ENCODE measurements around the gene FOXP4. TPM values are rescaled to one million over a fixed set of nuclear protein-coding genes. Genes with fewer than 3 reads are reported as not detected.

FOXP4 gene
- total RNA-seq, 1 donor from 2014 or later = 27.9 TPM

- Mint-ChIP-seq H3K27ac (ENCODE audit: unreplicated experiment) (peak overlapping the region; percentile 96), H3K4me1 (ENCODE audit: low read depth, unreplicated experiment) (peaks cover 46% of the 10 kb centered on the region), H3K4me3 (ENCODE audit: unreplicated experiment) (peak overlapping the region; percentile 73), H3K36me3 (ENCODE audit: unreplicated experiment) (no peaks in the 10 kb centered on the region), H3K27me3 (ENCODE audit: unreplicated experiment) (peaks cover 14% of the 10 kb centered on the region), H3K9me3 (ENCODE audit: unreplicated experiment) (peaks cover 7% of the 10 kb centered on the region)
- no peak for TF ChIP-seq CTCF (IDR thresholded peaks at IDR 0.05; ENCODE audit: partially characterized antibody, unreplicated experiment)
- DNase-seq = peak; percentile 66
Observed at GRCh38 chr6:41578217-41579087, 32.3 kb downstream of the FOXP4 start.

DNA sequence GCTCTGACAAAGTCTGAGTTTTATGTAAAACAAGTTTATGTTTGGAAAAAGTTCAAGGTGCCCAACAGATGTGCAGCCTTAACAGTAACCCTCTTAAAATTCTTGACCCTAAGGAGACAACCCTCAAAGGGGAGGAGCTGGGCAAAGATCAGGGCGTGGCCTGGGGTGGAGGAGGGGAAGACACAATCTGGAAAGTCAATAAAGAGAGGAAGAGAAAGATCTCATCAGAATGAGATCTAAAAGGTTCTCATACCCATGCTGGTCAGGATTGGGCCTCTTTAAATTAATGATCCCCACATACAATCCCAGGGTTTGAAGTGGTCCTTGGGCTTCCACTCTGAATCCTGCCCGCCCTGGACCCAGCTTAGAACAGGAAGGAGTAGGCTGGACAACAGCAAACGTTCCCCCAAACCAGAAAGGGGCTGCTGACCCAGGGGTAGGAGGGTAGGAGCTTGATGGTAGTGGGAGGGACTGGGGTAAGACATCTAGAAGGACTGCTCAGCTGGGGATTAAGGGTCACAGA is 33.0 kb downstream of the FOXP4 start:
- no peak for TF ChIP-seq CTCF (IDR thresholded peaks at IDR 0.05; ENCODE audit: partially characterized antibody, unreplicated experiment)
- peaks cover 14% of the 10 kb centered on the region for H3K27me3 Mint-ChIP-seq (ENCODE audit: unreplicated experiment)
- peak overlapping the region; percentile 96 for H3K27ac Mint-ChIP-seq (ENCODE audit: unreplicated experiment)
- peak overlapping the region; percentile 55 for H3K4me3 Mint-ChIP-seq (ENCODE audit: unreplicated experiment)
- peaks cover 45% of the 10 kb centered on the region for H3K4me1 Mint-ChIP-seq (ENCODE audit: low read depth, unreplicated experiment)
- H3K9me3 Mint-ChIP-seq (ENCODE audit: unreplicated experiment) = peaks cover 7% of the 10 kb centered on the region
- DNase-seq = no peak
- H3K36me3 Mint-ChIP-seq (ENCODE audit: unreplicated experiment) = no peaks in the 10 kb centered on the region

DNA sequence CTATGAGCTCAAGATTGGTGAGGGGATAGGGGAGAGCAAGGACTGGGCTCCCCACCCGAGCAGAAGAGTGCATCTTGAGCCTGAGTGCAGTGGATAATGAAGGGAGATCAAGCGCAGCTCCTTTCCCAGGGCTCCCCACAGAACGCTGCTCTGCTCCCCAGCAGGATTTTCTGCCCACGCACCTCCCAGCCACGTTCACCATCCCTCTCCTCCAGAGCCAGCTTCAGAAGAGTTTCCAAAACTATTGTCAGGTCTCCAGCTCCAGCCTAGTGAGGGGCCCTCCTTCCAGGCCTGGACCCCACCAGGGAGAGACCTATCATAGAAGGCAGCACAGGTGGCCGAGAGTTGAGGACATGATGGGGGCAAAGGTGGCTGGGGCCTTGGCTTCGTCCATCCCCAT is 34.5 kb downstream of the FOXP4 start:
- H3K4me3 Mint-ChIP-seq (ENCODE audit: unreplicated experiment) = no peak overlapping the region

GRCh38 chr6:41581381-41581991 is 35.3 kb downstream of the FOXP4 start:
- H3K36me3 Mint-ChIP-seq (ENCODE audit: unreplicated experiment) = no peaks in the 10 kb centered on the region
- H3K9me3 Mint-ChIP-seq (ENCODE audit: unreplicated experiment) = peaks cover 10% of the 10 kb centered on the region
- no peak for TF ChIP-seq CTCF (IDR thresholded peaks at IDR 0.05; ENCODE audit: partially characterized antibody, unreplicated experiment)
- DNase-seq = no peak
- peak overlapping the region; percentile 67 for H3K27ac Mint-ChIP-seq (ENCODE audit: unreplicated experiment)
- peaks cover 16% of the 10 kb centered on the region for H3K27me3 Mint-ChIP-seq (ENCODE audit: unreplicated experiment)
- H3K4me3 Mint-ChIP-seq (ENCODE audit: unreplicated experiment) = peak overlapping the region; percentile 25
- H3K4me1 Mint-ChIP-seq (ENCODE audit: low read depth, unreplicated experiment) = peaks cover 58% of the 10 kb centered on the region

More for the DNA sequence above, 34.5 kb downstream of the FOXP4 start:
- Mint-ChIP-seq H3K27me3 (ENCODE audit: unreplicated experiment) (peaks cover 14% of the 10 kb centered on the region), H3K4me1 (ENCODE audit: low read depth, unreplicated experiment) (peaks cover 53% of the 10 kb centered on the region), H3K9me3 (ENCODE audit: unreplicated experiment) (peaks cover 7% of the 10 kb centered on the region), H3K27ac (ENCODE audit: unreplicated experiment) (no peak overlapping the region), H3K36me3 (ENCODE audit: unreplicated experiment) (no peaks in the 10 kb centered on the region)
- no peak for TF ChIP-seq CTCF (IDR thresholded peaks at IDR 0.05; ENCODE audit: partially characterized antibody, unreplicated experiment)
- DNase-seq = no peak
